ENCODE data around the gene ABCD3. TPM values are rescaled to one million over a fixed set of nuclear protein-coding genes. Genes with fewer than 3 reads are reported as not detected.
A peak's percentile ranks its signal among the peaks of the same experiment; 100 is the strongest.

Gene ABCD3
- total RNA-seq, 4 donors from 2014 or later = 37.2 to 88.3 (median 58.1) TPM

GRCh38 chr1:94399453-94399852 is 18.7 kb upstream of the ABCD3 start:
- Histone ChIP-seq H3K9me3 (no peaks in the 10 kb centered on the region), H3K27me3 (no peaks in the 10 kb centered on the region), H3K36me3 (no peaks in the 10 kb centered on the region), H3K27ac (no peak overlapping the region), H3K4me1 (no peaks in the 10 kb centered on the region), H3K4me3 (no peak overlapping the region)
- in situ Hi-C loops (cut with MboI; ENCODE audit: low pct_ligation_motif_present in 1 of 4, low pct_unique_long_range_greater_than_20kb in 1 of 4, low sequenced_read_pairs in 3 of 4) (no loop called here), intact Hi-C loops (cut with DNase I; ENCODE audit: low total_unique reads) (no loop called here)
- TF ChIP-seq POLR2AphosphoS5 (IDR thresholded peaks at IDR 0.05) = no peak
- no peak for TF ChIP-seq POLR2A (IDR thresholded peaks at IDR 0.05)
- TF ChIP-seq CTCF (IDR thresholded peaks at IDR 0.05) = no peak
- TF ChIP-seq EP300 (IDR thresholded peaks at IDR 0.05; ENCODE audit: low read depth) = no peak
- 64 to 76% methylated on average over 3 of the region's 3 CpGs for WGBS, 2 donors (ENCODE audit: low coverage in 1 of 2)
- no peak for DNase-seq

GRCh38 chr1:94401206-94401605 is 17.0 kb upstream of the ABCD3 start:
- no peaks in the 10 kb centered on the region for H3K9me3 ChIP-seq
- H3K4me1 ChIP-seq = no peaks in the 10 kb centered on the region
- H3K36me3 ChIP-seq = no peaks in the 10 kb centered on the region
- TF ChIP-seq POLR2AphosphoS5 (IDR thresholded peaks at IDR 0.05) (no peak), POLR2A (IDR thresholded peaks at IDR 0.05) (no peak), EP300 (IDR thresholded peaks at IDR 0.05; ENCODE audit: low read depth) (no peak), CTCF (IDR thresholded peaks at IDR 0.05) (no peak)
- DNase-seq = no peak
- no peak overlapping the region for H3K4me3 ChIP-seq
- no peaks in the 10 kb centered on the region for H3K27me3 ChIP-seq
- no peak overlapping the region for H3K27ac ChIP-seq
- in situ Hi-C loops (cut with MboI; ENCODE audit: low pct_ligation_motif_present in 1 of 4, low pct_unique_long_range_greater_than_20kb in 1 of 4, low sequenced_read_pairs in 3 of 4) (no loop called here), intact Hi-C loops (cut with DNase I; ENCODE audit: low total_unique reads) (no loop called here)
- WGBS, 2 donors (ENCODE audit: low coverage in 1 of 2) = 84 to 92% methylated on average over 4 of the region's 4 CpGs

- WGBS, 2 donors (ENCODE audit: low coverage in 1 of 2) = 54 to 71% methylated on average over 3 to 4 of the region's 4 CpGs
- no peak for TF ChIP-seq CTCF (IDR thresholded peaks at IDR 0.05)
- TF ChIP-seq EP300 (IDR thresholded peaks at IDR 0.05; ENCODE audit: low read depth) = no peak
- no peak for TF ChIP-seq POLR2A (IDR thresholded peaks at IDR 0.05)
- no peak for TF ChIP-seq POLR2AphosphoS5 (IDR thresholded peaks at IDR 0.05)
Observed at GRCh38 chr1:94406446-94406845, 11.7 kb upstream of the ABCD3 start.

GRCh38 chr1:94408104-94408830 is 9.9 kb upstream of the ABCD3 start:
- intact Hi-C loops (cut with DNase I; ENCODE audit: low total_unique reads) (no loop called here), in situ Hi-C loops (cut with MboI; ENCODE audit: low pct_ligation_motif_present in 1 of 4, low pct_unique_long_range_greater_than_20kb in 1 of 4, low sequenced_read_pairs in 3 of 4) (no loop called here)
- Histone ChIP-seq H3K36me3 (no peaks in the 10 kb centered on the region), H3K9me3 (no peaks in the 10 kb centered on the region), H3K4me3 (no peak overlapping the region), H3K27ac (no peak overlapping the region), H3K4me1 (no peaks in the 10 kb centered on the region), H3K27me3 (no peaks in the 10 kb centered on the region)
- no peak for DNase-seq
- 80% methylated on average over 6 to 8 of the region's 8 CpGs for WGBS, 2 donors (ENCODE audit: low coverage in 1 of 2)
- TF ChIP-seq CTCF (IDR thresholded peaks at IDR 0.05) (no peak), EP300 (IDR thresholded peaks at IDR 0.05; ENCODE audit: low read depth) (no peak), POLR2AphosphoS5 (IDR thresholded peaks at IDR 0.05) (no peak), POLR2A (IDR thresholded peaks at IDR 0.05) (no peak)

More at GRCh38 chr1:94406446-94406845, 11.7 kb upstream of the ABCD3 start:
- Histone ChIP-seq H3K4me1 (no peaks in the 10 kb centered on the region), H3K27ac (peak overlapping the region in 3 of 4 donors; percentile 28 to 38 (median 32)), H3K36me3 (no peaks in the 10 kb centered on the region), H3K9me3 (no peaks in the 10 kb centered on the region), H3K4me3 (no peak overlapping the region), H3K27me3 (no peaks in the 10 kb centered on the region)
- no peak for DNase-seq
- in situ Hi-C loops (cut with MboI; ENCODE audit: low pct_ligation_motif_present in 1 of 4, low pct_unique_long_range_greater_than_20kb in 1 of 4, low sequenced_read_pairs in 3 of 4) (no loop called here), intact Hi-C loops (cut with DNase I; ENCODE audit: low total_unique reads) (no loop called here)
